Measurements from ENCODE around the gene CCDC92. TPM values are rescaled to one million over a fixed set of nuclear protein-coding genes. Genes with fewer than 3 reads are reported as not detected.

The CCDC92 gene
- total RNA-seq, 2 experiments from 2014 or later = 11.5 to 12.7 TPM

- Histone ChIP-seq H3K4me3 (ENCODE audit: low read length) (no peak overlapping the region), H3K9me3 (ENCODE audit: control insufficient read depth in 1 of 2, insufficient read depth in 1 of 2, low read length in 2 of 2) (no peaks in the 10 kb centered on the region), H3K27me3 (ENCODE audit: control insufficient read depth in 1 of 2, insufficient read depth in 2 of 2, low read length in 2 of 2) (no peaks in the 10 kb centered on the region), H3K36me3 (ENCODE audit: insufficient read depth, low read length) (peaks cover 37% of the 10 kb centered on the region), H3K27ac (ENCODE audit: low read depth in 1 of 2, low read length in 2 of 2) (no peak overlapping the region), H3K4me1 (ENCODE audit: insufficient read depth, low read length) (peaks cover 18% of the 10 kb centered on the region)
- H3K4me1 Mint-ChIP-seq (ENCODE audit: low read depth) = peaks cover 34% of the 10 kb centered on the region
- ChIA-PET POLR2A (interaction anchor here (1.2 kb wide), 1 partner anchor 297 kb away, joined by 3 read pairs; the partner anchor contains the start of gene ATP6V0A2), CTCF (no interaction called here)
- no peak for TF ChIP-seq CTCF (IDR thresholded peaks at IDR 0.05)
- peak overlapping the region; percentile 62 for H3K27ac Mint-ChIP-seq
- no peak overlapping the region for H3K4me3 Mint-ChIP-seq
- no peaks in the 10 kb centered on the region for H3K27me3 Mint-ChIP-seq
- H3K9me3 Mint-ChIP-seq = no peaks in the 10 kb centered on the region
- intact Hi-C loops (cut with DNase I, micrococcal nuclease) = no loop called here
- DNase-seq = no peak
- no peak for ATAC-seq (ENCODE audit: poor library complexity)
- H3K36me3 Mint-ChIP-seq (ENCODE audit: low read depth) = peaks cover 37% of the 10 kb centered on the region
These were observed 36.0 kb upstream of the CCDC92 start for GRCh38 chr12:124008595-124008994.

GRCh38 chr12:124007826-124008570, 35.4 kb upstream of the CCDC92 start:
- H3K4me1 ChIP-seq (ENCODE audit: insufficient read depth, low read length) = peaks cover 18% of the 10 kb centered on the region
- Mint-ChIP-seq H3K4me1 (ENCODE audit: low read depth) (peaks cover 34% of the 10 kb centered on the region), H3K4me3 (peak overlapping the region; percentile 31), H3K9me3 (no peaks in the 10 kb centered on the region), H3K36me3 (ENCODE audit: low read depth) (peaks cover 31% of the 10 kb centered on the region), H3K27ac (peak overlapping the region; percentile 62), H3K27me3 (no peaks in the 10 kb centered on the region)
- H3K9me3 ChIP-seq (ENCODE audit: control insufficient read depth in 1 of 2, insufficient read depth in 1 of 2, low read length in 2 of 2) = no peaks in the 10 kb centered on the region
- DNase-seq (peak in 2 of 14 experiments; percentile 38 to 42), ATAC-seq (ENCODE audit: poor library complexity) (peak; percentile 28)
- H3K27me3 ChIP-seq (ENCODE audit: control insufficient read depth in 1 of 2, insufficient read depth in 2 of 2, low read length in 2 of 2) = no peaks in the 10 kb centered on the region
- H3K27ac ChIP-seq (ENCODE audit: low read depth in 1 of 2, low read length in 2 of 2) = no peak overlapping the region
- CTCF ChIA-PET = no interaction called here
- H3K4me3 ChIP-seq (ENCODE audit: low read length) = no peak overlapping the region
- H3K36me3 ChIP-seq (ENCODE audit: insufficient read depth, low read length) = peaks cover 31% of the 10 kb centered on the region
- POLR2A ChIA-PET = interaction anchor here (1.2 kb wide), 1 partner anchor 296 kb away, joined by 3 read pairs; the partner anchor contains the start of gene ATP6V0A2
- intact Hi-C loops (cut with DNase I, micrococcal nuclease) = no loop called here
- no peak for TF ChIP-seq CTCF (IDR thresholded peaks at IDR 0.05)

- H3K4me1 ChIP-seq (ENCODE audit: insufficient read depth, low read length) = peaks cover 18% of the 10 kb centered on the region
- no peak for DNase-seq
- H3K4me3 ChIP-seq (ENCODE audit: low read length) = no peak overlapping the region
- Mint-ChIP-seq H3K4me1 (ENCODE audit: low read depth) (peaks cover 34% of the 10 kb centered on the region), H3K27me3 (no peaks in the 10 kb centered on the region), H3K36me3 (ENCODE audit: low read depth) (peaks cover 22% of the 10 kb centered on the region), H3K27ac (peak overlapping the region; percentile 84), H3K4me3 (peak overlapping the region; percentile 58), H3K9me3 (no peaks in the 10 kb centered on the region)
- no peaks in the 10 kb centered on the region for H3K27me3 ChIP-seq (ENCODE audit: control insufficient read depth in 1 of 2, insufficient read depth in 2 of 2, low read length in 2 of 2)
- intact Hi-C loops (cut with DNase I, micrococcal nuclease) = no loop called here
- no peaks in the 10 kb centered on the region for H3K9me3 ChIP-seq (ENCODE audit: control insufficient read depth in 1 of 2, insufficient read depth in 1 of 2, low read length in 2 of 2)
- TF ChIP-seq CTCF (IDR thresholded peaks at IDR 0.05) = no peak
- peak; percentile 37 for ATAC-seq (ENCODE audit: poor library complexity)
- ChIA-PET CTCF (no interaction called here), POLR2A (interaction anchor here (0.8 to 1.2 kb wide), 3 partner anchors 11 to 295 kb away, joined by 3 to 4 read pairs (median 3); partner anchors contain the start of genes ATP6V0A2 and ZNF664)
- H3K27ac ChIP-seq (ENCODE audit: low read depth in 1 of 2, low read length in 2 of 2) = no peak overlapping the region
- peaks cover 21% of the 10 kb centered on the region for H3K36me3 ChIP-seq (ENCODE audit: insufficient read depth, low read length)
These were observed 34.4 kb upstream of the CCDC92 start for GRCh38 chr12:124006846-124007713.
